ENCODE data around the gene DAPK1. TPM values are rescaled to one million over a fixed set of nuclear protein-coding genes. Genes with fewer than 3 reads are reported as not detected.

The DAPK1 gene
- polyA plus RNA-seq, 1 of the 3 experiments (the other 2 are of a cell fraction), result 0.61 TPM

GRCh38 chr9:87713988-87714330, 216.3 kb downstream of the DAPK1 start (continued):
- TF ChIP-seq ZBTB33 (IDR thresholded peaks at IDR 0.05; ENCODE audit: borderline replicate concordance, low read depth), result no peak
- no peak for TF ChIP-seq USF2 (IDR thresholded peaks at IDR 0.05; ENCODE audit: borderline replicate concordance, low read depth, low read length)
- no peak for TF ChIP-seq TCF12 (IDR thresholded peaks at IDR 0.05)
- TF ChIP-seq NFIC (IDR thresholded peaks at IDR 0.05; ENCODE audit: borderline replicate concordance), result no peak
- no peak for TF ChIP-seq RCOR1 (IDR thresholded peaks at IDR 0.05; ENCODE audit: low read length)
- no peak for TF ChIP-seq JUND (IDR thresholded peaks at IDR 0.05)

- no peak for DNase-seq
- H3K79me2 ChIP-seq (ENCODE audit: insufficient read depth), result no peaks in the 10 kb centered on the region
- ChIA-PET CTCF (interaction anchor here (0.7 to 1.3 kb wide), 2 partner anchors 17 to 176 kb away, joined by 3 to 5 read pairs; no protein-coding TSS in a partner anchor), POLR2A (interaction anchor here (1.5 kb wide), 1 partner anchor 11 kb away, joined by 7 read pairs; the partner anchor contains the start of gene CTSL)
- H3K4me3 ChIP-seq (ENCODE audit: low read depth in 2 of 2, low read length in 1 of 2), result no peak overlapping the region
- no peaks in the 10 kb centered on the region for H4K20me1 ChIP-seq (ENCODE audit: insufficient read depth)
- H3K27ac ChIP-seq (ENCODE audit: low read depth in 2 of 2, low read length in 1 of 2), result no peak overlapping the region
- peaks cover 4% of the 10 kb centered on the region for H3F3A ChIP-seq (replicated peaks; ENCODE audit: insufficient read depth)
- 87% methylated on average over 2 of the region's 2 CpGs for WGBS (ENCODE audit: low lambda C conversion rate)
- no peaks in the 10 kb centered on the region for H3K27me3 ChIP-seq (ENCODE audit: insufficient read depth)
- no peak overlapping the region for H3K4me2 ChIP-seq
- no peaks in the 10 kb centered on the region for H3K9me3 ChIP-seq
- H3K9me2 ChIP-seq, result no peaks in the 10 kb centered on the region
- no peak overlapping the region for H2AFZ ChIP-seq (ENCODE audit: low read depth)
- H3K9ac ChIP-seq, result no peak overlapping the region
- peaks cover 10 to 11% of the 10 kb centered on the region in 2 experiments; a peak in 2 of 4 replicates for H3K4me1 ChIP-seq (ENCODE audit: control insufficient read depth in 1 of 2, insufficient read depth in 2 of 2, low read depth in 1 of 2, low read length in 1 of 2)
- no peak for TF ChIP-seq SMC3 (IDR thresholded peaks at IDR 0.05; ENCODE audit: low read depth, low read length)
- TF ChIP-seq IRF3 (IDR thresholded peaks at IDR 0.05; ENCODE audit: low read depth, low read length), result no peak
- TF ChIP-seq FOXM1 (IDR thresholded peaks at IDR 0.05; ENCODE audit: low read depth), result no peak
- TF ChIP-seq EP300 (IDR thresholded peaks at IDR 0.05; ENCODE audit: borderline replicate concordance in 1 of 2, low read depth in 1 of 2, low read length in 1 of 2), result no peak
- no peak for TF ChIP-seq TAF1 (IDR thresholded peaks at IDR 0.05; ENCODE audit: borderline replicate concordance, low read depth, low read length)
- TF ChIP-seq MEF2A (IDR thresholded peaks at IDR 0.05; ENCODE audit: borderline replicate concordance, low read depth), result no peak
- TF ChIP-seq USF2 (IDR thresholded peaks at IDR 0.05; ENCODE audit: borderline replicate concordance, low read depth, low read length), result no peak
- TF ChIP-seq CTCF (IDR thresholded peaks at IDR 0.05), result no peak
- no peak for TF ChIP-seq PBX3 (IDR thresholded peaks at IDR 0.05)
- no peak for TF ChIP-seq CHD2 (IDR thresholded peaks at IDR 0.05; ENCODE audit: low read length, partially characterized antibody)
- no peak for TF ChIP-seq ZBTB33 (IDR thresholded peaks at IDR 0.05; ENCODE audit: borderline replicate concordance, low read depth)
- no peak for TF ChIP-seq RAD21 (IDR thresholded peaks at IDR 0.05; ENCODE audit: low read length)
- no peak for TF ChIP-seq GABPA (IDR thresholded peaks at IDR 0.05; ENCODE audit: low read depth)
- no peak for TF ChIP-seq JUND (IDR thresholded peaks at IDR 0.05)
- H3K36me3 ChIP-seq (replicated peaks in 1 of 2; ENCODE audit: control insufficient read depth in 1 of 2, insufficient read depth in 2 of 2, low read length in 1 of 2), result no peaks in the 10 kb centered on the region
These were observed 217.2 kb downstream of the DAPK1 start for GRCh38 chr9:87714819-87715218.

Data from SK-N-SH (cell line).